Measurements from ENCODE around the gene MYO18A. TPM values are rescaled to one million over a fixed set of nuclear protein-coding genes. Genes with fewer than 3 reads are reported as not detected.
A peak's percentile ranks its signal among the peaks of the same experiment; 100 is the strongest.

MYO18A gene
- total and polyA plus RNA-seq, 10 of the 15 experiments (the other 5 are each of a cell fraction or from before 2014, with no cell fraction given): 2.9 to 66.0 (median 24.5) TPM

DNA sequence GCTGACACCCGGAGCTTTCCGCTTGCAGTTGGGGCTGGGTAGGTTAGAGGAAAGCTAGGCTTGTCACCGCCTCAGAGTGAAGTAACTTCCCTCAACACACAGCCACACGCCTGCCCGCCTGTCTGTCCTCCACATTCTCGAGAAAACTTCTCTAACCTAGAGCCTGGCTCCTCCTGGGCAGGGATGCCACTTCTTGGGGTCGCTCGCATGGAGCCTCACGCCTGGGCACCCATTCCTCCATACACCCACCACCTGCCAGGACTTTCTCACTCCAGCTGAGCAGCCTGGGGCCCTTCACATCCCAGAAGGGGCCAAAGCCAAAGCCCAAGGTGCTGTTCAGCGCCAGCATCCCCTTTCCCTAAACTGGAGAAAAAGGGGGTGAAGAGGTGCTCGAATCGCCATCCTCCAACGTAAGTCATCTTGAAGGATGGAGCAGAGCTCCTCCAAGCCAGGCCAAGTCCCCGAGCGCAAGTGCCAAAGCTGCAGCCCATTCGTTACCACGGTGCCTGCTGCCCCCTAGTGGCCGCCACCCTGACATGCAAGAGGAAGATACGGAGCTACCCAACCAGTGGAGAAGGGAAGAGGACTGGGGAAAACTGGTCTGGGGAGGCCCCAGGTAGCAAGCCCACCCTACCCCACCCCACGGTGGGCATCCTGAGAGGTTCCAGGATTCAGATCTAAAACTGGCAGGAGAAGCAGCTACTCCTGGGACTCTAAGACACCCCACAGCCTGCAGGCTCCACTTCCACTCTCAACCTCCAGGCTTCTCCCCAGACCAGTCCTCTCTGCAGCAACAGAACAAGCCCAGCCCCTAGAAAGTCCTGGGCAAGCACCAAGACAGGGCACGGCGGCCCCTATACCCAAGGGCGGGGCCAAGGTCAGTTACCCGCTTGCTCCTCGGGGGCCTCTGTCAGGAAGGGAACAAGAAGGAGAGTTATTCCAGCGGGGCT lies 63.1 kb downstream of the MYO18A start:
- FAIRE-seq (peak; percentile 88), ATAC-seq (peak; percentile 89), DNase-seq (ENCODE audit: low read depth, low spot score) (peak; percentile 5)
- peaks cover 4% of the 10 kb centered on the region; the same call in 1 of the 2 replicates for H4K20me1 ChIP-seq (ENCODE audit: control insufficient read depth, insufficient read depth)
- intact Hi-C loops (cut with micrococcal nuclease; ENCODE audit: unreplicated experiment): loop anchor here (1.0 to 10.0 kb wide), 2 partner anchors 152 to 392 kb away; partner anchors contain the start of genes NEK8 and TLCD1
- H3K79me2 ChIP-seq (ENCODE audit: control insufficient read depth, insufficient read depth, low read length): no peaks in the 10 kb centered on the region
- CTCF ChIA-PET: interaction anchor here (0.5 to 17.7 kb wide), 62 partner anchors 9 to 527 kb away, joined by 3 to 415 read pairs (median 4); partner anchors contain the start of genes MYO18A, PHF12, PIPOX and RPL23A
- H3K27me3 ChIP-seq (replicated peaks in 1 of 2; ENCODE audit: control insufficient read depth in 2 of 2, insufficient read depth in 2 of 2, low read length in 1 of 2): no peaks in the 10 kb centered on the region
- WGBS (ENCODE audit: insufficient coverage, insufficient replicate concordance, low lambda C conversion rate, missing lambda C conversion rate): 51% methylated on average over 26 of the region's 26 CpGs
- H3K36me3 ChIP-seq (ENCODE audit: control insufficient read depth in 2 of 2, insufficient read depth in 2 of 2, low read length in 1 of 2): peaks cover 13% of the 10 kb centered on the region in 2 experiments; a peak in 3 of 4 replicates
- RAD21 ChIA-PET (ENCODE audit: unreplicated experiment): interaction anchor here (0.6 to 7.1 kb wide), 19 partner anchors 15 to 566 kb away, joined by 3 to 170 read pairs (median 4); partner anchors contain the start of genes BLTP2, PHF12 and TLCD1
- BruUV-seq (replicated peaks): no TSS peak
- H3K4me2 ChIP-seq (ENCODE audit: control insufficient read depth, insufficient read depth): no peak overlapping the region
- no peaks in the 10 kb centered on the region for H3K9me3 ChIP-seq (replicated peaks; ENCODE audit: control insufficient read depth, insufficient read depth, low read length)
- H3K27ac ChIP-seq (ENCODE audit: control insufficient read depth, insufficient read depth): no peak overlapping the region
- no peak overlapping the region for H3K4me3 ChIP-seq
- no peak overlapping the region for H2AFZ ChIP-seq (ENCODE audit: control insufficient read depth, low read depth, low read length)
- POLR2A ChIA-PET: interaction anchor here (0.5 to 2.2 kb wide), 3 partner anchors 152 to 568 kb away, joined by 3 to 5 read pairs (median 4); no protein-coding TSS in a partner anchor
- SMC1A ChIA-PET (ENCODE audit: uncharacterized antibody, unreplicated experiment): interaction anchor here (0.7 to 2.9 kb wide), 17 partner anchors 11 to 473 kb away, joined by 3 to 68 read pairs (median 4); no protein-coding TSS in a partner anchor
- in situ Hi-C loops (cut with MboI): no loop called here
- H3K9ac ChIP-seq (ENCODE audit: control insufficient read depth, insufficient read depth, low read length): no peak overlapping the region
- H3K4me1 ChIP-seq (ENCODE audit: control insufficient read depth, insufficient read depth, low read length): no peaks in the 10 kb centered on the region
- no peak for TF ChIP-seq FOXM1 (IDR thresholded peaks at IDR 0.05; ENCODE audit: low read depth, low read length)
- no peak for TF ChIP-seq PAX5 (IDR thresholded peaks at IDR 0.05; ENCODE audit: borderline replicate concordance, low read depth, low read length)
- TF ChIP-seq E2F4 (IDR thresholded peaks at IDR 0.05; ENCODE audit: low read depth, low read length): no peak
- no peak for TF ChIP-seq E2F8 (IDR thresholded peaks at IDR 0.05; ENCODE audit: low read depth, partially characterized antibody)
- no peak for TF ChIP-seq ZBTB40 (IDR thresholded peaks at IDR 0.05; ENCODE audit: borderline replicate concordance)
- TF ChIP-seq LARP7 (IDR thresholded peaks at IDR 0.05): peak; percentile 41; the same call in 1 of the 2 replicates
- TF ChIP-seq, protein P1, sequence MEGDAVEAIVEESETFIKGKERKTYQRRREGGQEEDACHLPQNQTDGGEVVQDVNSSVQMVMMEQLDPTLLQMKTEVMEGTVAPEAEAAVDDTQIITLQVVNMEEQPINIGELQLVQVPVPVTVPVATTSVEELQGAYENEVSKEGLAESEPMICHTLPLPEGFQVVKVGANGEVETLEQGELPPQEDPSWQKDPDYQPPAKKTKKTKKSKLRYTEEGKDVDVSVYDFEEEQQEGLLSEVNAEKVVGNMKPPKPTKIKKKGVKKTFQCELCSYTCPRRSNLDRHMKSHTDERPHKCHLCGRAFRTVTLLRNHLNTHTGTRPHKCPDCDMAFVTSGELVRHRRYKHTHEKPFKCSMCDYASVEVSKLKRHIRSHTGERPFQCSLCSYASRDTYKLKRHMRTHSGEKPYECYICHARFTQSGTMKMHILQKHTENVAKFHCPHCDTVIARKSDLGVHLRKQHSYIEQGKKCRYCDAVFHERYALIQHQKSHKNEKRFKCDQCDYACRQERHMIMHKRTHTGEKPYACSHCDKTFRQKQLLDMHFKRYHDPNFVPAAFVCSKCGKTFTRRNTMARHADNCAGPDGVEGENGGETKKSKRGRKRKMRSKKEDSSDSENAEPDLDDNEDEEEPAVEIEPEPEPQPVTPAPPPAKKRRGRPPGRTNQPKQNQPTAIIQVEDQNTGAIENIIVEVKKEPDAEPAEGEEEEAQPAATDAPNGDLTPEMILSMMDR (IDR thresholded peaks at IDR 0.05 in 2 of 3, conservative IDR thresholded peaks at IDR 0.05 in 1 of 3; ENCODE audit: control insufficient read depth in 2 of 3, extremely low read depth in 1 of 3, insufficient read depth in 1 of 3, low read depth in 3 of 3, low read length in 3 of 3): peak; percentile 90 to 95 (median 92)
- no peak for TF ChIP-seq POLR2AphosphoS2 (IDR thresholded peaks at IDR 0.05; ENCODE audit: low read depth, low read length)
- TF ChIP-seq ZSCAN29 (IDR thresholded peaks at IDR 0.05): no peak
- no peak for TF ChIP-seq NRF1 (conservative IDR thresholded peaks at IDR 0.05; ENCODE audit: low read depth, low read length)
- no peak for TF ChIP-seq BCL11A (IDR thresholded peaks at IDR 0.05; ENCODE audit: low read depth, low read length)

All from GM12878 (cell line).